Right ventricle myocardium superior (tissue), 1 donor: ENCODE measurements around the gene SUPT4H1. TPM values are rescaled to one million over a fixed set of nuclear protein-coding genes. Genes with fewer than 3 reads are reported as not detected.
A peak's percentile ranks its signal among the peaks of the same experiment; 100 is the strongest.

ENCODE experiments used
- ATAC-seq: fragments of 200-7000 bp; cut with Tn5 transposase; one replicate; pipeline ENCODE4 v1.9.1; 2020; ENCODE audit warnings: mild to moderate bottlenecking; ENCODE audit not compliant: poor library complexity
- DNase-seq: peaks from one replicate; pipeline ENCODE4 v3.0.0-alpha.2; 2020
- intact Hi-C: fragments of 100-400 bp; cut with DNase I; formaldehyde crosslinking; loops from one replicate; pipeline ENCODE4 v1.11.2; 2022
- microRNA-seq: library from miRNA; unstranded; fragments of <30 nt; microRNA quantifications from one replicate; pipeline ENCODE4 v1.2.0, GENCODE V29; 2020
- total RNA-seq: library from RNA; stranded (reverse); fragmentation: NEBNext Ultra II Directional; extraction: Animal tissue kit (Norgen Biotek cat#: 25700); gene quantifications from one replicate; pipeline ENCODE4 v1.2.1, GENCODE V29; 2021
- donor health status: DM: no; HTN: yes; CAD: no; lungs with severe emphysema.

The SUPT4H1 gene
- total RNA-seq, 1 donor from 2014 or later: 59.2 TPM

DNA sequence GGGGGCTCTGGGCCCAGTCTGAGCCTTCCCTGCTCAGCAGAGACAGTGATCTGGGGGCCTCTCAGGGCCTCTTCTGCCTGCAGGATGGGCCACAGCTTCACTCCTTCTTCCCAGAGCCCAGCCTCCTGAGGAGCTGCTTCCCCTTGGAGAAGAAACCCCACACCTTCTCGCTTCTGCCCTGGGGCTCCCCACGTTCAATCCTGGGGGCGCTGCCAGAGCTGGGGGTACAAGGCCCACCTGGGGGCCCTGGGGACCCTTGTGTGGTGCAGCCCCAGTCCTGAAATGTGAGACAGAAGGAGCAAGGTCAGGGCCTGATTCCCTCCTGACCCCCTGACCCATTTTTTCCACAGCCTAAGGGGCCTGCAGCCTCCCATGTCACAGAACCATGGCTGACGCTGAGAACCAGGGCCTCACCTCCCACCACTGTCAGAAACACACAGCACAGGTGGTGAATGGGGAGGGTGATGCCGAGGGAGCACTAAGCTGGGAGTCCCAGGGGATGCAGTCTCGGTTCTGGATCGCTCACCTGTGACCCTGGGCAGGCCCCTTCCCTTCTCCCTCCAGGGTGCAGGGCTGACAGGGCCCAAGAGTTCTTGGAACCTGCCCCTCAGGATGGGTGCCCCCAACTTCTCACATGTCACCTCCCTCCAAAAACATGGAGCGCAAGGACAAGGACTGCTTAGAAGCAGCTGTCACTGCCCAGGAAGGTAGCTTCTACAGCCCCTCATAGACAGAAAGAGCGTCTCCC lies 49.7 kb downstream of the SUPT4H1 start:
- intact Hi-C loops: no loop called here
- DNase-seq (peak; percentile 12), ATAC-seq (no peak)

DNA sequence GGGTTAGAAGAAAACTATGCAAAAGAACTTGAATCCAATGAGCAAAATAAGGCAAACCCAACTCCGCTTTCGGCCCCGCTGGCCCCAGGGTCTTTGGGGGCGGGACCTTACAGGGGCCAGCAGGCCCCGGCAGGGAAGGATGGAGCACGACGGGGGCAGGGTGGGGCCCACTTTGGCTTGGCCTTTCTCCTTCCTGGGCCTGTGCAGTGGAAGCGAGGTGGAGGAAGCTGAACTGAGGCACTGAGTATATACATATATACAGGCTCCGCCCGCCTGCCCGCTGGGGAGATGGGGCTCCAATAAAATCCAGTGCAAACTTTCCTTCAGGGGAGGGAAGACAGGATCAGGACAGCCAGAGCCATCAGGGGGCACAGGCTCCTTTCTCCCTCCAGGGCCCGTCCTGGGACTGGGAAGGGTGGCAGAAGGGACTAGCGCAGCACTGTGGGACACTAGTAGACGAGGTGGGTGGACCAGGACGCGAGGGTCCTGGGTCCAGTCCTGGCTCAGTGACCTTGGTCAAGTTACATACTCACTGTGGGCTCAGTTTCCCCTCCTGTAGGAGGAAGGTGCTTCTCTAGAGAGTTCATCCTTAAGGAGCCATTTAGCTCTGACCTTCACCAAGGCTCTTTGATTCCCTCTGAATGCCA lies 50.4 kb downstream of the SUPT4H1 start:
- peak; percentile 23 for DNase-seq
- no peak for ATAC-seq
- intact Hi-C loops: no loop called here

DNA sequence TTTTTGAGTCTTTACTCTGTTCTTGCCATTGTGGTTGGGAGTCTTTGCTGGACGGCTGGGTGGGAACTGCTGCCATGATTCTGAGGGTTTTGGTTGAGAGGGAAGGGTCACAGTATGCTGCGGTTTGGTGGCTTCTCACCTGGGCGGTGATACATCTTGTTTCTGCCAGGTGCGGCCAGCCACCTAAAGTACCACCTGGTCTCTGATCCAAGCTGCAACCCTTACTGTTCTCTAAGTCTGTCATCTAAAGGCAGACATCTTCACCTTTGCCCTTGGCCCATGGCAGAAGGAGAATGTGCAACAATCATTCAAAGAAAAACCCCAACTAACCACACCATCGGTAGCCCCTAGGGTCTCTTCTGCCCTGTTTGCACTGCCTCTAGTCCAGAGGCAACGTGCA lies 51.7 kb downstream of the SUPT4H1 start:
- DNase-seq: no peak
- no peak for ATAC-seq
- intact Hi-C loops: no loop called here

Small RNAs within 50 kb of the gene (microRNA-seq; reads per million reads assigned to microRNA genes)
- not detected for gene MIR4736

Other genes starting within 250 kb of the SUPT4H1 start
- not detected for gene OR4D1, start 203.8 kb downstream of the SUPT4H1 start, total RNA-seq
- gene OR4D2, start 185.2 kb downstream of the SUPT4H1 start, total RNA-seq: not detected
- not detected for gene EPX, start 159.5 kb downstream of the SUPT4H1 start, total RNA-seq
- 7.9 TPM for gene MKS1, start 132.9 kb downstream of the SUPT4H1 start, total RNA-seq
- gene LPO, start 113.6 kb downstream of the SUPT4H1 start, total RNA-seq: not detected
- gene MPO, start 71.3 kb downstream of the SUPT4H1 start, total RNA-seq: 0.05 TPM
- 13.6 TPM for gene TSPOAP1, start 23.4 kb downstream of the SUPT4H1 start, total RNA-seq
- 3.8 TPM for gene RNF43, start 65.3 kb upstream of the SUPT4H1 start, total RNA-seq
- gene HSF5, start 136.2 kb upstream of the SUPT4H1 start, total RNA-seq: not detected
- gene MTMR4, start 162.4 kb upstream of the SUPT4H1 start, total RNA-seq: 11.3 TPM